ENCODE measurements around the gene SLC22A12.
A peak's percentile ranks its signal among the peaks of the same experiment; 100 is the strongest.

The SLC22A12 gene

DNA sequence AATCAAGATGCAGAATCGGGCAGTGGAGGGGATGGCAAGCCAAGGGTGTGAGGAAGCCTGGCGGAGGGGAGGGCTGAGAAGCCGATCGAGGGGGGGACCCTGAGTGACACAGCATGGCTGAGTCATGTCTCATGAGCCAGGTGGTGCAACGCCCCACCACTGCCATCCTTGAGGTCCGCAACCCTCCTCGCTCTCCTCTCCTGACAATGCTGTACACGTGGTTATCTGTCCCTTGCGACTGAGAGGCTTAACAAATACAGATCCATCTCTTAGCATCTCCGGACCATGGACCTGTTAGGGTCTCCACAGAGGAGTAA lies 14.2 kb downstream of the SLC22A12 start:
- DNase-seq (ENCODE audit: low read depth in 2 of 2), result no peak

- DNase-seq (ENCODE audit: low read depth in 2 of 2), result no peak
Observed at GRCh38 chr11:64605656-64606585, 14.9 kb downstream of the SLC22A12 start.

GRCh38 chr11:64606796-64607380 lies 15.9 kb downstream of the SLC22A12 start:
- DNase-seq (ENCODE audit: low read depth in 2 of 2), result no peak

GRCh38 chr11:64607381-64607985 lies 16.5 kb downstream of the SLC22A12 start:
- DNase-seq (ENCODE audit: low read depth in 2 of 2), result no peak

- no peak for DNase-seq (ENCODE audit: low read depth in 2 of 2)
Observed at GRCh38 chr11:64608046-64608445, 17.0 kb downstream of the SLC22A12 start.

DNA sequence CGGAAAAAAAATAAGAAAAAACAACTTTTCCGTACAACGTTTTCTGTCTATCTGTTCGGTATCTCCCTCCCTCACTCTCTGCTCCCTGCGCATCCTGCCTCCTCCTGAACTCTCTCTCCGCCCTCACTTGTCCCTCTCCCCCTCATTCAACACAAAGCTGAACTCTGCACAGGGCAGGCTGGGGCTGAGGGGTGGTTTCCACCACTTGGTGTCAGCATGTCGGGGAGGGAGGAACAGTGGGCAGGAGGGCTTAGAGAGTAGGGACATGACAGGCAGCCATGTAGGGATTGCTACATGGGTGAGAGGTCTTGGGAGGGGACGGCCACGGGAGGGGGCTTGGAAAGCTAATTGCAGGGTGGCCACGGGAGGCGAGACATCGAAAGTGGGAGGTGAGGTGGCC lies 17.6 kb downstream of the SLC22A12 start:
- DNase-seq (ENCODE audit: low read depth in 2 of 2), result no peak

DNA sequence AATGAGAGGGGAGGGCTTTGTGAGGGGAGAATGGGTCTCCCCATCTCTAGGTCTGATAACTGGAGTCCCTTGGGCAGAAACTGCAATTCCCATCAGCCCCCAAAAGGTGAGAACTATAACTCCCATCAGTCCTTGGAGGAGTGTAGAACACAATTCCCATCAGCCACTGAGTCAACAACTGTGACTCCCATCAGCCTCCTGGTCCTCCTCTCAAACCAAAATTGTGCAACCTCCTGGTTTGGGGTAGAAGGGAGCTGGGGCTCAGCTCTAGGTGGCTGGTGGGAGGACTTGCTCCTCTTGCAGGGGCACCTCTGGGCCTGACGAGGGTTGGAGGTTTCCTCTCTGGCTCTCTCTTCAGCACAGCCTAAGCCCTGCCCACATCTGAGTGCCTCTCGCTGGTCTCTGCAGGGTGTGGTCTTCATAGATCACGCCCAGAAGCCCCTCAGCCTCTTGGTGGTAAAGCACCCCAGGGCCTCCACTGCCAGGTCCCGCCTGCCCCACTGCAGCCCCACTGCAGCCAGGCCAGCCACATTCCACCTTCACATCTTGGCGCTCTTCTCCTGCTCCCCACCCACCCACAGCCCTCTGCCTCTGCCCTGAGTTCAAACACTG lies 18.5 kb downstream of the SLC22A12 start:
- no peak for DNase-seq (ENCODE audit: low read depth in 2 of 2)

- DNase-seq (ENCODE audit: low read depth in 2 of 2), result no peak
Observed at GRCh38 chr11:64610596-64610995, 19.6 kb downstream of the SLC22A12 start.

DNA sequence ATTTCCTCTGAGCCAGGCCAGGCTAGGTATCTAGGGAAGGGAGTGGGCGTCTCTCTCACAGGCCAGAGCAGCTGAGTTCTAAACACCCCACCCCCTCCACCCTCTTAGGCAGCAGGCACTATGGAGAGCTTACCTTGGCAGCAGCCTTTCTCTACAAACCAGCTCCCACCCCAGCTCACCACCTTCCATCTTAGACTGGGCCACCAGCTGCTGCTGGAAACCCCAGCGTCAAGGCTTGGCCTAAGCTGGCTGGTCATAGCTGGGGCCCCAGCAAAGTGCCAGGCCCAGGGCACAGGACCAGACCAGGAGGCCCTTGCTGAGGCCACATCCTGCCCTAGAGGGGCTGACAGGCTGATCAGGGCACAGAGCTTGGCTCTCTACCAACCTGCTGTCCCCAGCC lies 20.2 kb downstream of the SLC22A12 start:
- DNase-seq (ENCODE audit: low read depth in 2 of 2), result no peak

- no peak for DNase-seq (ENCODE audit: low read depth in 2 of 2)
Observed at GRCh38 chr11:64611869-64612646, 21.0 kb downstream of the SLC22A12 start.

DNA sequence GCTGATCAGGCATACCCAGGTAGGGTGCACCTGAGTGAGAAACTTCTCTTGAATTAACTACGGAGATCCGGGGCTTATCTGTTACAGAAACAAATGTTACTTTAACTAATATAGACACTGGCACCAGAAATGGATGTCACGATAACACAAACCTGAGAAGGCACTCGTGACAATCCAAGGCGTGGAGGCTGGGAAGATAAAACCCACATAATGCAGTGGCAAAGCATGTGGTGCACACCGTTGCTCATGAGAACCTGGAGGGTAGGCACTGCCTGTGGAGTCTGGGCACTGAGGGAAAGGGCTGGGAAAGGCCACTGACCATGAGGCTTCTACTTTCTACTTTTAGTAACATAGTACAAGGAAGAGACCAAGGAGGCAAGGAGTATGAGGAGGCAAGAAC lies 22.6 kb downstream of the SLC22A12 start:
- no peak for DNase-seq (ENCODE audit: low read depth in 2 of 2)

DNA sequence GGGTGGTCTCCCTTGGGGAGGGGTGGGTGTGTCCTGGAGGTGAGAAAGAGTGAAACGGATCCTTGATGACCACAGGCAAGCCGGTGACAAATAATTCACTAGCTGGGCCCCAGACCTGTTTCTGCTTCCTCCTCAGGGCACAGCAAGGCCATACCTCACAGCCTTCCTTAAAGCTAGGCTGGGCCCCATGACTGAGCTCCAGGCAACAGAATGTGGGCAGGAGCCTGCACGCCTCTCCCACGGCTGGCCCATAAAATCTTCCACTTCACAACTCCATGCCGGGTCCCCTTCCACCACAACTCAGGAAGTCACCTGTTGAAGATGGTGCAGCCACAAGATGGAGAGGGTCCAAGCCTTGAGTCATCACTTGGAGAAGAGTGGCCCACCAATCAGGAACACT lies 23.9 kb downstream of the SLC22A12 start:
- DNase-seq (ENCODE audit: low read depth in 2 of 2), result no peak

DNA sequence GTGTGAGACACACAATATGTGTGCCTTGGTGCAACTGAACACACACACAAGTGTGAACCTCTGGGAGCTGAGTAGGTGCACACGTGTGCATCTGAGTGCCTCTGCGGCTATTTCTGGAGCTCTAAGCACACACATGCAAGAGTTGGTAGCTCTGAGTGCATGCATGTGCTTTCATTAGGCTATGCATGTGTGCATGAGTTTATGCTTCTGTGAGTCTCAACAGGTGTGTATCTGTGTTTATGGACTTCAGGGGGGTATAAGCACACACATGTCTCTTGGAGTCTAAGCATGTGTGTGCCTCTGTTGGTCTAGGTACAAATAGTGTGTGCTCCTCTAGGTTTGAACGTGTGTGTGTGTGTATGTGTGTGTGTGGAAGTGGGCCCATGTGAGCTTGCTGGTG lies 25.8 kb downstream of the SLC22A12 start:
- no peak for DNase-seq (ENCODE audit: low read depth in 2 of 2)

DNA sequence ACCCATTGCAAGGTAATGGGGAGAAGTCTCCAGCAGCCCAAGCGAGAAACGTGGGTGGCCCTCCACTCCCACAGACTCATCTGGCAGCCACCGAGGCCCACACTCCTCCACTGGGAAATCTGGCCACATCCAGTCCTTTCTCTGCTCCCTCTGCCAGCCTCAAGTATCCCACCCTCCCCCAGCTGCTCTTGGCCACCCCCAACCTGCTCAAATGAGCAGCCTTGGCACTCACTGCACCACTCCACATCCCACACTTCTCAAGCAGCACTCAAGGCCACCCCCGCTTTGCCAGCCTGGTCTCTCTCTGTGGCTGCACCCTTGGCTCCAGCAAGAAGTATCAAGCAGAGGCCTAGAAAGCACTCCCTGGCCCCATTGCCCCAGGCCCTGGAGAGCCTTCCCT lies 28.2 kb downstream of the SLC22A12 start:
- DNase-seq (ENCODE audit: low read depth in 2 of 2), result no peak

DNA sequence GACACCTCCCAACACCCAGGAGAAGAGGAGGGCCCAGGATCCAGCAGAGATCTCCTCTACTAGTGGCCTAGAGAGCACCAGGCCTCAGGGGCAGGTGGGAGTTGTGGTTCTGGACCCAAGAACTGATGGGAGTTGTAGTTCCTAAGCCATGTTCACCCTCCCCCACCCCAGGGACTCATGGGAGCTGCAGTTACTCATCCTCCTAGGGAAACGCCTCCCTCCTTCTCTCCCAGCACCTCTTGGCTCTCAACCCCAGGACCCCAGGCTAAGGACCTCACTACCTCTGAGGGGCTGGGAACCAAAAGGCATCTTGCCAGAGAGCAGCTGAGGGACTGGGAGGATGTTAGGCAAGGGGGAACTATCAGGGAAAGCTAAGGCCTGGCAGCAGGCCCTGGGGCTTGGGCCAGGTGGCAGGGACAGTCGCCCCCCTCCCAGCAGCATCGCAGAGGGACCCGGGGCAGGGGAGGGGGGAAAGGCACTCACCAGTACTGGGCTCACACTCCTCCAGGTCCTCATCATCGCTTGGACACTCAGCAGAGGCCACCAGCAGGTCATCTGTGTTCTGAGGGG lies 28.9 kb downstream of the SLC22A12 start:
- DNase-seq (ENCODE audit: low read depth in 2 of 2), result peak in 1 of 2 donors; percentile 9

- DNase-seq (ENCODE audit: low read depth in 2 of 2), result no peak
Observed at GRCh38 chr11:64620381-64620971, 29.5 kb downstream of the SLC22A12 start.

DNA sequence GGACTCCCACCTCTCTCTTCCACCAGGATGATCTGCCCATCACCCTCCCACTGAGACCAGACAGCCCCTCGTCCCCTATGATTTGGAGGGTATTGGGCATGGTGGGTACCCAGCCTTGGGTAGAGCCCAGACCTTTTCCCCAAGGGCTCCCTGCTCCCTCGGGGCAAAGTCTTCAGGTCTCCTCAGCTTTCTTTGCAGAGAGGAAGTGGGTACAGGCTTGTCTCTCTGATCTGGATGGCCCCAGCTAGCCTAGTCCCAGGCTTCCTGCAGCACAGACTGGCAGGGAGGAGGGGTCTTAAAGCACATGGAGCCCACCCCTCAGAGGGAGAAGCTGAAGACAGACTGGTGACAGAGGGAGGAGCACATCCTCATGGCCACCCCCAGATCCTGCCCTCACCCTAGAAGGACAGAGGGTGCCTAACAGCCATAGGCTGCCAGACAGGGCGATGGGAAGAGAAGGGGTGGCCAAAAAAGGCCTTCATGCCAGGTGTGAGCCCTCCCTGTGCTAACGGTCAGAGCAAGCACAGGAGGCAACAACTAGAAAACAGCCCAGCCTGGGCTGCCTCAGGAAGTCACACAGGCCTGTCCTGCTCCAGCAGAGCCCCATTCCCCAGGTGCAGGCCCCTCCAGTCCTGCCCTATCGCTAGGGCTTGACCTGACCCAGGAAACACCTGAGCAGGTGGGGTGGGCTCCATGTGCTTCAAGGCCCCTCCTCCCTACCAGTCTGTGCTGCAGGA lies 30.4 kb downstream of the SLC22A12 start:
- DNase-seq (ENCODE audit: low read depth in 2 of 2), result no peak

- DNase-seq (ENCODE audit: low read depth in 2 of 2), result no peak
Observed at GRCh38 chr11:64622681-64623080, 31.7 kb downstream of the SLC22A12 start.

DNA sequence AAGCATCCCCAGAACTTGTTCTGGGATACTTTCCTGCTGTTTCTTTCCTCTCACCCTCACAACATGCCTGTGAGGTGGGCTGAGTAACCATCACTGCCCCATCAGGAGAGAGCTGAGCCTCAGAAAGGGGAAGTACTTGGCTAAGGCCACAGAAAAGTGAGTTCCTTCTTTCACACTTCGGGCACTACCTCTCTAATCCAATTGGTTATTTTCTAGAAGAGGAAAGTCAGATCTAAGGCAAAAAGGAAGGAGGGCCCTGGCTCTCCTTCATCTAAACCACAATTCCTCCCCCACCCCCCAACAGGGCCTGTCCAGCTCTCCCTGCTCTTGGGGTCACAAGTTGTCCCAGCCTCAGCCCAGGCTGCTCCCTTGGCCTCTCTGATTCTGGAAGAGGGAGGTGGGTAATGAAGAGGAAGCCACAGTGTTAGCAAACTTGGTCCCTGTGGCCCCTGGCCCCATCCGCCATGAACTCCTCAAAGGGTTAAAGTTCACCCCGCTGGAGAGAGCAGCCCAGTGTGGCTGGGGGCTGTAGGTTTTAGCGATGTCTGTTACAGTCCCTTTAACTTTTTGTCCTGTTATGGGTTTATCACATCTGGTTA lies 34.0 kb downstream of the SLC22A12 start:
- DNase-seq (ENCODE audit: low read depth in 2 of 2), result no peak

GRCh38 chr11:64626637-64627036 lies 35.6 kb downstream of the SLC22A12 start:
- no peak for DNase-seq (ENCODE audit: low read depth in 2 of 2)

All from stimulated activated CD4-positive, alpha-beta T cell treated with anti-CD3 and anti-CD28 coated beads, Interleukin-4, amount 100 ng/mL, for 48 hours (primary cell).